ENCODE data around the gene LRRC26. TPM values are rescaled to one million over a fixed set of nuclear protein-coding genes. Genes with fewer than 3 reads are reported as not detected.

The LRRC26 gene
- total RNA-seq, 2 donors from 2014 or later = not detected

DNA sequence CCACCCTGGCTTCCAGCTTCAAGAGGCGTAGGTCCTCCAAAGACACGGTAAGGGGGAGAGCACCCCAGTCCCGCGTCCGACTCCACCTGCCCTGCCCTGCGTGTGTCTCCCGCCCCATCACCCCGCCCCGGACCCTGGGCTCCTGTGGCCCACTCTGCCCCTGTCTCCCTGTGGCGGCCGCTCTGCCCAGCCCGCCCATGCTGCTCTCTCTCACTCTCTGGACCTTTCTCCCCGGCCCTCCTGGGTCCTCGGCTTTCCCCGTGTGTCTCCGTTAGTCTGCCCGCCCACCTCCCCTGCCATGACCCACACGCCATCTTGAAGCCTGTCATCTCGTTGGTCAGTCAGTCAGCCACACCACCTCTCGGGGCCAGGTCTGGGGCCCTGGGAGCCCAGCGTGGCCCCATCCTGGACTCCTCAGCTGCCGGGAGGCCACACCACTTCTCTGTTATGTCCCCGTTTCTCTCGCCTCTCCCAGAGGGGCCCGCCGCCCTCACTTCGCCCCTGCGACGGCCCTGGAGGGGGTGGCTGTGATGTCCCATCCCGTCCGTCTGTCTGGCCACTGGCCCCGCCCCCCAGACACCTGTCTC, 4.5 kb downstream of the LRRC26 start:
- no peaks in the 10 kb centered on the region for H3K9me3 Mint-ChIP-seq
- ATAC-seq (no peak), DNase-seq (ENCODE audit: low spot score in 2 of 2) (no peak)
- no peaks in the 10 kb centered on the region for H3K36me3 Mint-ChIP-seq
- no peak overlapping the region for H3K27ac Mint-ChIP-seq

DNA sequence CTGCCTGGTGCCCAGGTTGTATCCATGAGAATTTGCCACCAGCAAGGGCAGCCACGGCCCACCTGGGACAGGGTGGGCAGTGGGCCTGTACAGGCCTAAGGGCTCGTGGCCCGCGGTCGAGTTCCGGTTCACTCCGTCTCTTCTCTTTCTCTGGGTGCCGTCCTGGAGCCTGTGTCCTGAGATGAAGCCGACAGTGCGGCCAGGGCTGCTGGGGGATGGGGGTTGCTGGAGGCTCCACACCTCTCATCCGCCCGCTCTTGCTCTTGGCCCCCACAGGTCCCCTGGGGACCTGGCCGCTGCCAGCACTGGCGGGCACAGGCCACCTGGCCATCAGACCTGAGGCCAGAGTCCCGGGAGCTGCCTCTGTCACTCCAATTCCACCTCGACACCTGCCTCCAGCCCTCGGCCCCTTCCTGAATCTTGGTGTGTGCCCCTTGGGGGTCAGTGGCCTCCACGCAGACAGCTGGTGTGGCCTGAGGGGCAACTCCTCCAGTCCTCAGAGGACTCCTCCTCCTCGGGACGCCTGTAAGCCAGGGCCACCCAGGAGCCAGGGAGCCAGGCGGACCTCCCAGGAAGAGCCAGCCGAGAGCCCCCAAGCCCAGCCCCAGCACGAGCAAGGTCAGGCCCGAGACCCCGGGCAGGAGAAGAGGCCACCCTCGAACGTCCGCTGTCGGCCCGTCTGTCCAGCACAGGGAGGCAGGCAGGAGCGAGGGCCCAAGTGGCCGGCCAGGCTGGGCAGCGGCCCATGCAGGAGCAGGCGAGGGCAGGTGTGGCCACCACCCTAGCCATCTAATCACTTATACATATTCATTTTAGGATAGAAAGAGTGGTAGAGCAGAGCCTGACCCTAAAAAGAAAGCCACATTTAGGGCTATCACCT, 5.2 kb downstream of the LRRC26 start:
- Mint-ChIP-seq H3K27ac (no peak overlapping the region), H3K9me3 (no peaks in the 10 kb centered on the region), H3K36me3 (no peaks in the 10 kb centered on the region)
- no peak for ATAC-seq
- DNase-seq (ENCODE audit: low spot score in 2 of 2) = no peak

DNA sequence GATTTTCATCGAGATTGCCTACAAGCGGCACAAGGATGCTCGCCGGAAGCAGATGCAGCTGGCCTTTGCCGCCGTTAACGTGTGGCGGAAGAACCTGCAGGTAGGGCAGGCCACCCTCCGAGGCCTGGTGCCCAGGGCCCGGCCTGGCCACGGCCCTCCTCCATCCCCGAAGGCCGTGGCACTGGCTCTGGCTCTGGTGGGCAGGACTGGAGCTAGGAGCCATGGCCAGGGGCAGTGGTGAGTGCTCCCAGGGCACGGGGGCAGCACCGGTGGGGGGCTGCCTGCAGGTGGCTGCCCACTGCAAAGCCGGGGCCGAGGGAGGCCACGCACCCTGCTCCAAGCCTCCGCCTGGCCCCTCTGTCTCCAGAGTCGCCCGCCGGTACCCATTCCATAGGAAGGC, 6.0 kb downstream of the LRRC26 start:
- Mint-ChIP-seq H3K9me3 (no peaks in the 10 kb centered on the region), H3K27ac (no peak overlapping the region), H3K36me3 (no peaks in the 10 kb centered on the region)
- DNase-seq (ENCODE audit: low spot score in 2 of 2) = no peak
- no peak for ATAC-seq

DNA sequence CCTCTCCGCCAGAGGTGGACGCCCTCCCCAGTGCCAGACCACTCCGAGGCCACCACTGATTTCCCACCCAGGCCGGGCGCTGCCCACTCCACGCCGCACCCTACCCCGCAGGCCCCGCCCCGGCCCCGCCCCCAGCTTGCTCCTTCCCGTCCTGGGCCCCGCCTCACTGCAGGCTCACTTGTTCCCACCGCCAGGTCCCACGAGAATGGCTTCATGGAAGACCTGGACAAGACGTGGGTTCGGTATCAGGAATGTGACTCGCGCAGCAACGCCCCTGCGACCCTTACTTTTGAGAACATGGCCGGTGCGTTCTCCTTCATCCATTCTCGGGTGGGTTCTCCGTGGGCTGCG, 6.5 kb downstream of the LRRC26 start:
- no peak overlapping the region for H3K27ac Mint-ChIP-seq
- H3K9me3 Mint-ChIP-seq = no peaks in the 10 kb centered on the region
- no peaks in the 10 kb centered on the region for H3K36me3 Mint-ChIP-seq
- DNase-seq (ENCODE audit: low spot score in 2 of 2) = no peak
- ATAC-seq = no peak

DNA sequence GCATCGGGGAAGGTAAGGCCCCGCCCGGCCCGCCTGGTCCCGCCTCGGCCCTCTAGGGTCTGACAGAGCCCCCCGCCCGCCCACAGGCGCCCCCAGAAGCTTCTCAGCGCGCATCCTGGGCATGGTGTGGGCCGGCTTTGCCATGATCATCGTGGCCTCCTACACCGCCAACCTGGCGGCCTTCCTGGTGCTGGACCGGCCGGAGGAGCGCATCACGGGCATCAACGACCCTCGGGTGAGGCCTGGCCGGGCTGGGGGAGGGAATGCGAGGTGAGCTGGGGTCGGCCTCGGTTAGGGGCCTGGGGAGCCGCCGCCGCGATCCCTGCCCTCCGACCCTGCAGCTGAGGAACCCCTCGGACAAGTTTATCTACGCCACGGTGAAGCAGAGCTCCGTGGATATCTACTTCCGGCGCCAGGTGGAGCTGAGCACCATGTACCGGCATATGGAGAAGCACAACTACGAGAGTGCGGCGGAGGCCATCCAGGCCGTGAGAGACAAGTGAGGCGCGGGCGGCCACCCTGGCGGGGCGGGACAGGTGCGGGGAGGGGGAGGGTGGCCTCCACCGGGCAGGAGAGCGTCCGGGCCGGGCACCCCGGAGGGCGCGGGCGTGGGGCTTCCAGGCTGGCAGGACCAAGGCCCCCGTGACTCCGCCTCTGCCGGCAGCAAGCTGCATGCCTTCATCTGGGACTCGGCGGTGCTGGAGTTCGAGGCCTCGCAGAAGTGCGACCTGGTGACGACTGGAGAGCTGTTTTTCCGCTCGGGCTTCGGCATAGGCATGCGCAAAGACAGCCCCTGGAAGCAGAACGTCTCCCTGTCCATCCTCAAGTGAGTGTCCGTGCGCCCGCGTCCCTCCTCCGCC, 7.1 kb downstream of the LRRC26 start:
- Mint-ChIP-seq H3K36me3 (no peaks in the 10 kb centered on the region), H3K9me3 (no peaks in the 10 kb centered on the region), H3K27ac (no peak overlapping the region)
- no peak for DNase-seq (ENCODE audit: low spot score in 2 of 2)
- ATAC-seq = peak; percentile 36 to 40

DNA sequence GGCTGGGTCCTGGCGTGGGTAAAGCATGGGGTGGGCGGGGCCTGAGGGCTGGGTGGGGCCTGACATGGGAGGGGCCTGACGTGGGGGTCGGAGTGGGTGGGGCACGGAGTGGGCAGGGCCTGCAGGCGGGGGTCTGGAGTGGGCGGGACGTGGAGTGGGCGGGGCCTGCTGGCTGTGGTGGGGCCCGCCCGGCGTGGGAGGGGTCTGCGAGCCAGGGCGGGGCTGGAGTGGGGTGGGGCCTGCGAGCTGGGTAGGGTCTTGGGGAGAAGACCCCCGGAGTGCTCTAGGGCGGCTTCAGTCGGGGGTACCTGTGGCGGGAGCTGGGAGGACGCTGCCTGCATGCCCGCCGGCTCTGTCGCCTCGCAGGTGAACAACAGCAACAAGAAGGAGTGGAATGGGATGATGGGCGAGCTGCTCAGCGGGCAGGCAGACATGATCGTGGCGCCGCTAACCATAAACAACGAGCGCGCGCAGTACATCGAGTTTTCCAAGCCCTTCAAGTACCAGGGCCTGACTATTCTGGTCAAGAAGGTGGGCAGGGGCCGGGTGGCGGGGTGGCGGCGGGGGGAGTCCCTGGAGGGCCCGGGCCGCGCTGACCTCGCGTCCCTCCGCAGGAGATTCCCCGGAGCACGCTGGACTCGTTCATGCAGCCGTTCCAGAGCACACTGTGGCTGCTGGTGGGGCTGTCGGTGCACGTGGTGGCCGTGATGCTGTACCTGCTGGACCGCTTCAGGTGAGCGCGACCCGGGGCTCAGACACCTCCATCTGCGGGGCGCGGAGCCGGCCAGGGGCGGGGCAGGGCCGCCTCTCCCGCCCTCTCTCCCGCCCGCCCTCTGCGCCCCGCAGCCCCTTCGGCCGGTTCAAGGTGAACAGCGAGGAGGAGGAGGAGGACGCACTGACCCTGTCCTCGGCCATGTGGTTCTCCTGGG, 8.0 kb downstream of the LRRC26 start:
- Mint-ChIP-seq H3K36me3 (no peaks in the 10 kb centered on the region), H3K9me3 (no peaks in the 10 kb centered on the region), H3K27ac (no peak overlapping the region)
- no peak for DNase-seq (ENCODE audit: low spot score in 2 of 2)
- ATAC-seq = no peak

DNA sequence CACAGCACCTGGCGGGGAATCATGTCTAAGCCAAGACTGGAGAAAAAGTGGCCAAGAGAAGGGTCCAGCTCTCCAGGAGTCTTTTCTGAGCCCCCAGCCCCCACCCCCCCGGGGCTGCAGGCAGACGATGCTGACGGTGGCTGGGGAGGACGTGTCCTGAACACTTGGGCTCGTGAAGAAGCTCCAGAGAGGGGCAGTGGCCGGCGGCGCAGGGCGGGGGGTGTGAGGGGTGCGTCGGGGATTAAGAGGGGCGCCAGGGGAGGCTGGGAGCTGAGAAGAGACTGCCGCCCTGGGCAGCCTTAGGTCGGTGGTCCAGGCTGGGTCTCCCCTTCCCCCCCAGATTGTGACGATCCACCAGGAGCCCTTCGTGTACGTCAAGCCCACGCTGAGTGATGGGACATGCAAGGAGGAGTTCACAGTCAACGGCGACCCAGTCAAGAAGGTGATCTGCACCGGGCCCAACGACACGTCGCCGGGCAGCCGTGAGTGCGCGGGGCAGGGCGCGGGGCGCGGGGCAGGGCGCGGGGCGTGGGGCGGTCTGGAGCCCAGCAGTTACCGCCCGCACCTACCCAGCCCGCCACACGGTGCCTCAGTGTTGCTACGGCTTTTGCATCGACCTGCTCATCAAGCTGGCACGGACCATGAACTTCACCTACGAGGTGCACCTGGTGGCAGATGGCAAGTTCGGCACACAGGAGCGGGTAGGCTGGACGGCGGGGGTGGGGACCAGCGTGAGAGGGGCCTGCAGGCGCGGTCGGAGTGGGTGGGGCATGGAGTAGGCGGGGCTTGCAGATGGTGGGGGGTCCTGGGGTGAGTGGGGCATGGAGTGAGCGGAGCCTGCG, 8.9 kb downstream of the LRRC26 start:
- no peak for ATAC-seq
- no peak overlapping the region for H3K27ac Mint-ChIP-seq

DNA sequence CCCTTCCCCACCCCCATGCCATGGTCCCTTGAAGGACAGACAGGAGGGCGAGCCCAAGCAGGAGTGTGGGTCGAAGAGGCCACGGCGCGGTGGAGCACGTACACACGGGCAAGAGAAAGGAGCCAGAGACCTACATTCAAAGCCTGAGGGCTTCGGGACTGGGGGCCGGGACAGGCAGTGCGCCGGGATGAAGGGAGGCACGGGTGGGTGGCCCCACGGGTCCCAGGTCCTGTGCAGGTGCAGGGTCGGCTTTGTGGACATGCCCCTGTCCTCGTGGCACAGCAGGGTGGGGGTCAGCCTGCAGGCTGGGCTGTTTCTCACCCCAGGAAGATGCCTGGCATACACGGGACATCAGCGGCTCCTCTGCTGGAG, 9.8 kb downstream of the LRRC26 start:
- no peaks in the 10 kb centered on the region for H3K9me3 Mint-ChIP-seq
- H3K36me3 Mint-ChIP-seq = no peaks in the 10 kb centered on the region
- no peak for DNase-seq (ENCODE audit: low spot score in 2 of 2)
- H3K27ac Mint-ChIP-seq = no peak overlapping the region
- no peak for ATAC-seq

More for the DNA sequence above, 8.9 kb downstream of the LRRC26 start:
- no peaks in the 10 kb centered on the region for H3K9me3 Mint-ChIP-seq
- H3K36me3 Mint-ChIP-seq = no peaks in the 10 kb centered on the region
- peak in 1 of 2 donors; percentile 53 for DNase-seq (ENCODE audit: low spot score in 2 of 2)

DNA sequence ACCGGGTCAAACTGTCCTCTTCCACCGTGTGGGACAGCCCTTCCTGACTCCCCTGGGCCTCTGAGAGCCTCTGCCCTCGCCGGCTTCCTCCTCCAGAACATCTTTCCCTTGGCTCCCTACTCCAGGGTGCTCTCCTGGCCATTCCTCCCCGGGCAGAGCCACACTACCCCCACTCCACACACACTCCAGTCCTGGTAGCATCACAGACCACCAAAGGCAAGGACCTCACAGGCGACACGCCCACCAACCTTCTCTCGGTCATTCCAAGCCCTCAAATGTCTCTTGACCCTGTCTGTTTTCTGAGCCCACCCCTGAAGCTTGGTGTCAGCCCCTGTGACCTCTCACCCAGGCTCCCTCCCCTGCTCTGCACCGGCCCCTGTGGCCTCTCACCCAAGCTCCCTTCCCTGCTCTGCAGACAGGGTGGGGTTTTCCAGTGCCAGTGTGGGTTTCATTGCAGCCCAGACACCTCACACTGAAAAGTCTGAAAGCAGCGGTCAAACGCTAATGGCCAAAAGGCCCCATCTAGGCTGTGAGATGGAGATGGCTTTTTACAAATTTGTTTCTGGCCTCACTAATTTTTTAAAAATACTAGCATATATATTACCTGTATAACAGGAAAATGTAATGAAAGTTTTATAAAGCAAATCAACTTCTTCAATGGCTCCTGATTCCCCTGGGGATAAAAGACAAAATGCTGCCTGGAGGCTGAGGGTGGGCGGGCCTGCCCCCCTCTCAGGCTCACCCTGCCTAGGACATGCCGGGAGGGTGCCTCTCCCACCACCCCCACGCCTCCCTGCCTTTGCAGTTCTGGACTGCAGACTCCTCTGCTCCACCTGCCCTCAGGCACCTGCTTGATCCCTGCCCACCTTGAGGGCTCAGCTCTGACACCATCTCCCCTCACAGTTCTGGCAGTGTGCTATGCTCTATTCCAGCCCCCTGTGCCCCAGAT, 10.5 kb downstream of the LRRC26 start:
- Mint-ChIP-seq H3K36me3 (no peaks in the 10 kb centered on the region), H3K27ac (no peak overlapping the region), H3K9me3 (no peaks in the 10 kb centered on the region)
- DNase-seq (ENCODE audit: low spot score in 2 of 2) = no peak
- no peak for ATAC-seq

DNA sequence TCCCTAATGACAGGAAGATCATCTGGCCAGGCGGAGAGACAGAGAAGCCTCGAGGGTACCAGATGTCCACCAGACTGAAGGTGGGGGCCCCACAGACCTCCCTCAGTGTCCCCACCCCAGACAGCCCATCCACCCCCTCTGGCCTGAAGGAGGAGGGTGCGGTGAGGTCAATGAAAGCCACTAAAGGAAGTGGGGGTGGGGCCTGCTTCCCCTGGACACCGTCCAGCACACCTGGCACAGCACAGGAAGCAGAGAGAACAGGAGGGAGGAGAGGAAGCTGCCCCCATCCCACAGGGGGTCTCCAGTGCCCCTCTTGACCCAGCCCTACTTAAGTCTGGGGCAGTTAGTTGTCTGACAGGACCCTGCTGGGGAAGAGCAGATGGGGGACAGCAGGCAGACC, 11.2 kb downstream of the LRRC26 start:
- DNase-seq (ENCODE audit: low spot score in 2 of 2) (no peak), ATAC-seq (no peak)
- Mint-ChIP-seq H3K9me3 (no peaks in the 10 kb centered on the region), H3K36me3 (no peaks in the 10 kb centered on the region), H3K27ac (no peak overlapping the region)

DNA sequence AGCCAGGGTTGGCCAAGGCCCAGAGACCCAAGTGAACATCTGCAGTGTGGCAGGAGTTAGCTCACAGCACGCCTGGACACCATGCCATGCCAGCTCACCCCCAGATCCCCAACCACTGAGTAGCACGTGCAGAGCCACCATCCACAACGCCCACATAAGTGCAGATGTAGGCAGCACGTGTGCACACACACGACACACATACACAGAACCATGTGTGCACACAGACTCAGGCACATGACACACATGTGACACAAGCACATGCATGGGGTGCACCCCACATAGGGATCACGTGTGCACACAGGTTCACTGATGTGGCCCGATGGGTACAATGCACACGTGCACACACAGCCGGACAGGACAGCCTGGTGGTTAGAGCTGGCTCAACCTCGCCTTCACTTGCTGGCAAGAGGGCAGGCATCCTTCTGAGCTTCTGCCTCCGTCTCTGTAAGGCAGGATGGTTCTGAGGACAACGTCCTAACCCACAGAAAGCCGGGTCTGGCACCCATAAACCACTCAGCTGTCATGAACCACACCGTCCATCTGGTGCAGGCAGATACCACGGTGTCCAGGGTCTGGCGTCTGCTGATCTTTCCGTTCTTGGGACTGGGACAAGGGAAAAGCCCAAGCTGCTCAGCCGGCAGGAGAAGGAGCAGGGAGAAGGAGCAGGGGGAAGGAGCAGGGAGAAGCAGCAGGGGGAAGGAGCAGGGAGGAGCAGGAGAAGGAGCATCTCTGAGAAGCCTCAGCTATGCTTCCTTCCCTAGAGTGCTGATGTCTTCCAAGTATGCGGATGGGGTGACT, 12.0 kb downstream of the LRRC26 start:
- Mint-ChIP-seq H3K27ac (no peak overlapping the region), H3K9me3 (no peaks in the 10 kb centered on the region), H3K36me3 (no peaks in the 10 kb centered on the region)
- no peak for DNase-seq (ENCODE audit: low spot score in 2 of 2)
- no peak for ATAC-seq

DNA sequence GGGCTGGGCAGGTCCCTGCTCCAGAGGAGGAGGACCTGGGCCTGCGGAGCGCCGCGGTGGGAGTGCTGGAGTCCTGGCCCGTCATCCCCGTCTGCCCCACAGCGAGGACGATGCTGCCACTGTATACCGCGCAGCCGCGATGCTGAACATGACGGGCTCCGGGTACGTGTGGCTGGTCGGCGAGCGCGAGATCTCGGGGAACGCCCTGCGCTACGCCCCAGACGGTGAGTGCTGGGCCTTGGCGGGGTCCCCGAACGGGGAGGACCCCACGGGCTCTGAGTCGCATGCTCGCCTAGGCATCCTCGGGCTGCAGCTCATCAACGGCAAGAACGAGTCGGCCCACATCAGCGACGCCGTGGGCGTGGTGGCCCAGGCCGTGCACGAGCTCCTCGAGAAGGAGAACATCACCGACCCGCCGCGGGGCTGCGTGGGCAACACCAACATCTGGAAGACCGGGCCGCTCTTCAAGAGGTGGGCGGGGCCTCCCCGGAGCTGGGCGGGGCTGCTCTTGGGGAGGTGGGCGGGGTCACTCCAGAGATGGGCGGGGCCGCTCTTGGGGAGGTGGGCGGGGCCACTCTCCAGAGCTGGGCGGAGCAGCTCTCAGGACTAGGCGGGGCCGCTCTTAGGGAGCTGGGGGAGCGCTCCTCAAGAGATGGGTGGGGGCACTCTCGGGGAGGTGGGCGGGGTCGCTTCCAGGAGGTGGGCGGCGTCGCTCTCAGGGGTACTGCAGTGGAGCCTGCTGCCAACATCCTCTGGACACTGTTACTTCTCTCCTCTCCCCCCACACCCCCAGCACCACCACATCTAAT, 13.1 kb downstream of the LRRC26 start:
- peak; percentile 56 to 75 for ATAC-seq
- peak in 1 of 2 donors; percentile 68 for DNase-seq (ENCODE audit: low spot score in 2 of 2)
- Mint-ChIP-seq H3K9me3 (no peaks in the 10 kb centered on the region), H3K36me3 (no peaks in the 10 kb centered on the region), H3K27ac (no peak overlapping the region)

DNA sequence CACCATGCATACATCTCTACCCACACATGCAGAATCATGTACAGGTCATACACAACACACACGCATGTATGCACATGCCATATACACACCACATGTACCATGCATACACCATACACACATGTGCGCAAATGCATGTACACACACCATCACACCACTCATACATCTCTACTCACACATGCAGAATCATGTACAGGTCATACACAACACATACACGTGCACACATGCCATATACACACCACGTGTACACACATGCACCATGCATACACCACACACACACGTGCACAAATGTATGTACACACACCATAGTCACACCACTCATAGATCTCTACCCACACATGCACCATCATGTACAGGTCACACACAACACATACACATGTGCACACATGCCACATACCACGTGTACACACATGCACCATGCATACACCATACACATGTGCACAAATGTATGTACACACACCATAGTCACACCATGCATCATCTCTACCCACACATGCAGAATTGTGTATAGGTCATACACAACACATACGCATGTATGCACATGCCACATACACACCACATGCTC, 16.9 kb downstream of the LRRC26 start:
- no peak overlapping the region for H3K27ac Mint-ChIP-seq
- ATAC-seq = no peak
- no peaks in the 10 kb centered on the region for H3K9me3 Mint-ChIP-seq
- DNase-seq (ENCODE audit: low spot score in 2 of 2) = no peak
- no peaks in the 10 kb centered on the region for H3K36me3 Mint-ChIP-seq
